Activated CD8-positive, alpha-beta T cell treated with anti-CD3 and anti-CD28 coated beads for 36 hours (primary cell): ENCODE data around the gene PRLHR. TPM values are rescaled to one million over a fixed set of nuclear protein-coding genes. Genes with fewer than 3 reads are reported as not detected.

Experiments
- ATAC-seq: fragments of 200-7000 bp; cut with Tn5 transposase; one replicate; pipeline ENCODE4 v1.10.0; 2021; ENCODE audit warnings: mild to moderate bottlenecking, moderate library complexity
- CTCF ChIA-PET: fragments of 350-600 bp; sonication (Branson Sonifier 250); formaldehyde crosslinking; loops from one replicate; lab custom pipeline; 2021; ENCODE audit warnings: antibody characterized with exemption; lab: Charles Lee
- POLR2A ChIA-PET: fragments of 350-600 bp; sonication (Branson Sonifier 250); formaldehyde crosslinking; loops from one replicate; lab custom pipeline; 2021; ENCODE audit warnings: antibody characterized with exemption; lab: Charles Lee
- DNase-seq: peaks from one replicate; pipeline ENCODE4 v3.0.0-alpha.2; 2020
- H3K27ac Mint-ChIP-seq: one replicate; pipeline ENCODE4 v1.8.0; 2021; ENCODE audit warnings: mild to moderate bottlenecking, mixed read lengths
- H3K27me3 Mint-ChIP-seq: one replicate; pipeline ENCODE4 v1.8.0; 2021; ENCODE audit warnings: mixed read lengths
- H3K36me3 Mint-ChIP-seq: one replicate; pipeline ENCODE4 v1.8.0; 2021; ENCODE audit warnings: low read depth, mixed read lengths
- H3K4me1 Mint-ChIP-seq: one replicate; pipeline ENCODE4 v1.8.0; 2021; ENCODE audit warnings: low read depth, mixed read lengths
- H3K4me3 Mint-ChIP-seq: one replicate; pipeline ENCODE4 v1.8.0; 2021; ENCODE audit warnings: mild to moderate bottlenecking, moderate library complexity, mixed read lengths
- H3K9me3 Mint-ChIP-seq: one replicate; pipeline ENCODE4 v1.8.0; 2021; ENCODE audit warnings: mixed read lengths
- intact Hi-C: fragments of 100-400 bp; cut with micrococcal nuclease; formaldehyde crosslinking; loops from one replicate; pipeline ENCODE4 v1.10.0; 2022
- total RNA-seq, 2 experiments: library from RNA; stranded (reverse); gene quantifications; one replicate each; pipeline ENCODE4 v1.2.3, GENCODE V29; 2021
- TF ChIP-seq, protein P1 (sequence below): fragments of 200-600 bp; IDR thresholded peaks from one replicate; pipeline ENCODE4 v1.8.0; 2022; ENCODE audit warnings: antibody characterized with exemption, mild to moderate bottlenecking

The PRLHR gene
- total RNA-seq, 2 experiments from 2014 or later = not detected

DNA sequence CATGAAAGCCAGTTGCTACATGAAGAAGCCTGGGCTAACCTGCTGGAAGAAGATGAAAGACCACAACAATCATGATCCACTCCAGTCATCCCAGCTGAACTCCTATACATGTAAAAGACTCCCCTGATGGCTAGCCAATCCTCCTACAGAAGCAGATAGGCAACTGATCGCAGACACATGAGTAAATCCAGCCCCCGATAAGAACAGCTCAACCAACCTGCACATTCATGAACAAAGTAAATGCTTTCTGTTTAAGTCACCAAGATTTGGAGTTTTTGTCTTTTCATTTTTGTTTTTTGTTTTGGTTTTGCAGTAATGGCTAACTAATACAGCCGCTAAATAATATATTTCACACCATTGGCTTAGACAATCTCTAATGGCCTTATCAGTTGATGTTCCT lies 53.7 kb downstream of the PRLHR start:
- ChIA-PET CTCF (interaction anchor here (0.6 kb wide), 1 partner anchor 86 kb away, joined by 3 read pairs; no protein-coding TSS in a partner anchor), POLR2A (no interaction called here)
- H3K27ac Mint-ChIP-seq = no peak overlapping the region
- intact Hi-C loops = no loop called here
- peaks cover 29% of the 10 kb centered on the region for H3K27me3 Mint-ChIP-seq
- ATAC-seq (no peak), DNase-seq (no peak)
- no peaks in the 10 kb centered on the region for H3K9me3 Mint-ChIP-seq
- no peaks in the 10 kb centered on the region for H3K4me1 Mint-ChIP-seq
- TF ChIP-seq, protein P1, sequence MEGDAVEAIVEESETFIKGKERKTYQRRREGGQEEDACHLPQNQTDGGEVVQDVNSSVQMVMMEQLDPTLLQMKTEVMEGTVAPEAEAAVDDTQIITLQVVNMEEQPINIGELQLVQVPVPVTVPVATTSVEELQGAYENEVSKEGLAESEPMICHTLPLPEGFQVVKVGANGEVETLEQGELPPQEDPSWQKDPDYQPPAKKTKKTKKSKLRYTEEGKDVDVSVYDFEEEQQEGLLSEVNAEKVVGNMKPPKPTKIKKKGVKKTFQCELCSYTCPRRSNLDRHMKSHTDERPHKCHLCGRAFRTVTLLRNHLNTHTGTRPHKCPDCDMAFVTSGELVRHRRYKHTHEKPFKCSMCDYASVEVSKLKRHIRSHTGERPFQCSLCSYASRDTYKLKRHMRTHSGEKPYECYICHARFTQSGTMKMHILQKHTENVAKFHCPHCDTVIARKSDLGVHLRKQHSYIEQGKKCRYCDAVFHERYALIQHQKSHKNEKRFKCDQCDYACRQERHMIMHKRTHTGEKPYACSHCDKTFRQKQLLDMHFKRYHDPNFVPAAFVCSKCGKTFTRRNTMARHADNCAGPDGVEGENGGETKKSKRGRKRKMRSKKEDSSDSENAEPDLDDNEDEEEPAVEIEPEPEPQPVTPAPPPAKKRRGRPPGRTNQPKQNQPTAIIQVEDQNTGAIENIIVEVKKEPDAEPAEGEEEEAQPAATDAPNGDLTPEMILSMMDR = no peak
- H3K36me3 Mint-ChIP-seq = no peaks in the 10 kb centered on the region
- H3K4me3 Mint-ChIP-seq = no peak overlapping the region

Other genes with a start within 250 kb of the PRLHR start
- 10 to 100 TPM; 25.6 to 26.1 TPM for gene CACUL1, start 159.3 kb upstream of the PRLHR start, total RNA-seq